GM21723 (cell line): Measurements from ENCODE around the gene WDR27.
A peak's percentile ranks its signal among the peaks of the same experiment; 100 is the strongest.
"Not testable (repeated sequence)": the region's sequence is repeated elsewhere in the genome, so short reads cannot be mapped to it uniquely, and the experiment has no call there.

ENCODE experiments used
- ATAC-seq: cut with Tn5 transposase; IDR thresholded peaks from one replicate; pipeline ENCODE4 v1.9.1; 2021; ENCODE audit warnings: mild to moderate bottlenecking, moderate library complexity; ENCODE audit not compliant: unreplicated experiment

WDR27 gene

DNA sequence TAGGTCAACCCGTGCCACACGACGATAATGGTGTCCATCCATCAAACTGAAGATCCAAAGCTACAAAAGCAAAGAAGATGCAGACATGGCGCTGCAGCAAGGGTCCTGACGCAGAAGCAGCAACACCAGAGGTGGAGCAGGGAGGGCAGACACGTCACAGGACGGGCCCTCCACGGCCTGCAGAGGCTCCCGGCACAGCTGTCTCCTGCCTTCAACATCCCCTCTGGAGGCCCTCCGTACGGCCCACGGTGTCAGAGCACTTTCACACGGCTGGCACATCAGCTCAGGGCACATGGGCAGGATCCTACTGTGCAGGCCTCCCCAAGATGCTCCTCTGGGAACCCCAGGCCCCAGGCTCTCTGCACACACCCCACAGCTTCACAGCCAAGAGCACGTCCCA, 37.6 kb downstream of the WDR27 start:
- no peak for ATAC-seq

DNA sequence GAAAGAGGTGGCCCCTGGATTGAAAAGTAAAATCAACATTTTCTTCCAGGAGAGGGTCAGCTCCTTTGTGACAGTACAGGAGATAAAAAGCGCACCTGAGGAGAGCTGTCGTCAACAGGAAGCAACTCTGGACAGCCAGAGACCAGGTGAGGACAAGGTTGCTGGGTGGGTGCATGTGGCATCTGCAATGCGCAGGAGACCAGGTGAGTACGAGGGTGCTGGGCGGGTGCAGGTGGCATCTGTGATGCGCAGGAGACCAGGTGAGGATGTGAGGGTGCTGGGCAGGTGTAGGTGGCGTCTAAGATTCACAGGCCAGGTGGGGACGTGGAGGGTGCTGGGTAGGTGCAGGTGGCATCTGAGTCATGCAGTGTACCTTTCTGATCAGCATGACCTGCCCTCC, 38.4 kb downstream of the WDR27 start:
- ATAC-seq: no peak

DNA sequence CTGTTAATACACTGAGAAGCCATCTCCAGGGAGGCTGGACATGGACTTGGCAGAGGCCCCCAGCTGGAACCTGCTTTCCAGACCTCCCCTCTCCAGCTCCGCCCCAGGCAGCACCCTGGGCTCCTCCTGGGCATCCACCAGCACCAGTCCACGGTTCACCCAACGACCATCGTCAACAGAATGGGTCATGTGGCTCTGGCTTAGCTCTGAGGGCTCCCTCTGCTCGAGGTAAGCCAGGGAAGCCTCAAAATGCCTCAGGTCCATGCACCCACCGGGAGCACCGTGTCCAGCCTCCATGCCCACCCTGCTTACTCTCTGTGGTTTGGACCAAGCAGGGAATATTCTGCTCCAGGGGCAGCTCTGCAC, 40.5 kb downstream of the WDR27 start:
- ATAC-seq: no peak

DNA sequence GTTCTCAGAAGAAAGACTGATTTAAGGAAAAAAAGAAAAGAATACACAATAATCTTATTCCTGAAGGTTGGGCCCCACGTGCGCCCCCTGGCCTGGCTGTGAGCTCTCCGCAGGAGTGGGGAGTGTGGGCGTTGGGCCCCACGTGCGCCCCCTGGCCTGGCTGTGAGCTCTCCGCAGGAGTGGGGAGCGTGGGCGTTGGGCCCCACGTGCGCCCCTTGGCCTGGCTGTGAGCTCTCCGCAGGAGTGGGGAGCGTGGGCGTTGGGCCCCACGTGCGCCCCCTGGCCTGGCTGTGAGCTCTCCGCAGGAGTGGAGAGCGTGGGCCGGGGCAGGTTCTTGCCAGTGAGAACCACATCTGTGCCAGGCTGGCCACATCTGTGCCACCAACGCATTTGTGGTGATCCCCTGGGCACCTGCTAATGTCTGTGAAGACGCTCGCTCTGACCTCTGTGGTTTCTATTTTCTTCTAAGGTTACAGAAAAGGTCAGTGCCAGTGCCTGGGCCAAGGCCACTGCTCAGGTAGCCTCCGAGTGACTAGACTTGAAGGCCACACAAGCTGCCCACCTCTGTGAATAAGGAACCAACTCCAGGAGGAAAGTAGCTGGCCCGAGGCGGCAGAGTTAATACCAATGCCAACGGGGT, 41.0 kb downstream of the WDR27 start:
- no peak for ATAC-seq

DNA sequence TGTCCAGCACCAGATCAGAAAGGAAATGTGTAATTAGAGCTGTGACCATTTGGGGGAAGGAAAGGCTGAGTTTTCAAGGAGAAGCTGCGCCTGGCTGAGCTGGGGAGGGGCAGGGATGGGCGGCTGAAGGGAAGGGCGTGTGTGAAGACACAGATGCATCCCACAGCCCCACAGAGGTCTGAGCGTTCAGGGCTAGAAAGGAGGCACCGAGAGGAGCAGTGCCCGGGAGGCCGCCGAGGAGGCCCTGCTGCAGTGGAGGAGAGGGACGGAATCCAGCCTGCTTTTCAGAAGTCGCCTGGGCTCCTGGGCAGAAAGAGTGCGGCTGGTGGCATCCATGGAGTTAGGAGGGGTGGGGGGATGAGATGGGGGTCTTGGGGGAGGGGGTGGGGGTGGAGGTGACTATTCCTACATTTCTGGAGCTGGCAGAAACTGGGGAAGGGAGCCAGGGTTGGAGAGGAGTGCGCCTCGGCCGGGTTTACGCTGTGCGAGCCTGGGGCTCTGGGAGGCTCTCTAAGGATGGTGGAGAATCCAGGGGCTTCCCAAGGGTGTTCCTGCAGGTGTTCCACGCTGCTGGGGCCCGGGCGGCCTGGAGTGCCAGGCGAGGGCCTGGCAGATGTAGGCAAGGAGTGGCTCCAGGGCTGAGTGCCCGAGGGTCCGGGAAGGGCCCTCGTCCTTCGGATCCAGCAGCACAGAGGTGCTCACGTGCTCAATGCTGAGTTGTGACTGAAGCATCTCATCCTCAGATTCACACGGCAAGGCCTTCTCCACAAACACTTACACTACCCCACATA, 41.8 kb downstream of the WDR27 start:
- no peak for ATAC-seq

DNA sequence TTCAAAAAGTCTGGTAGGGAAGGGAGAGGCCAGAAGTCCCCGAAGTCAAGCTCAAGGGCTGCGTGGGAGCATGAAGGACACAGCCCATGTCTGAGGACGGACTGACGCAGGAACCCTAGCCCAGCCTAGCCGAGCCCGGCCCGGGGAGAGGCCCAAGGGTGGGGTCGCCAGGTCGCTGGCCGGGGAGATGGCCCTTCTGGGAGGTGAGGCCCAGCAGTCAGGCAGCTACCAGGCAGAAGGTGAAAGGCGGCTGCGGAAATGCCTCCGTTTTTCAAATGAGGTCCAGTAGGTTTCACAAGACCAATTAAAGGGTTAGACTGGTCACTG, 44.6 kb downstream of the WDR27 start:
- no peak for ATAC-seq

DNA sequence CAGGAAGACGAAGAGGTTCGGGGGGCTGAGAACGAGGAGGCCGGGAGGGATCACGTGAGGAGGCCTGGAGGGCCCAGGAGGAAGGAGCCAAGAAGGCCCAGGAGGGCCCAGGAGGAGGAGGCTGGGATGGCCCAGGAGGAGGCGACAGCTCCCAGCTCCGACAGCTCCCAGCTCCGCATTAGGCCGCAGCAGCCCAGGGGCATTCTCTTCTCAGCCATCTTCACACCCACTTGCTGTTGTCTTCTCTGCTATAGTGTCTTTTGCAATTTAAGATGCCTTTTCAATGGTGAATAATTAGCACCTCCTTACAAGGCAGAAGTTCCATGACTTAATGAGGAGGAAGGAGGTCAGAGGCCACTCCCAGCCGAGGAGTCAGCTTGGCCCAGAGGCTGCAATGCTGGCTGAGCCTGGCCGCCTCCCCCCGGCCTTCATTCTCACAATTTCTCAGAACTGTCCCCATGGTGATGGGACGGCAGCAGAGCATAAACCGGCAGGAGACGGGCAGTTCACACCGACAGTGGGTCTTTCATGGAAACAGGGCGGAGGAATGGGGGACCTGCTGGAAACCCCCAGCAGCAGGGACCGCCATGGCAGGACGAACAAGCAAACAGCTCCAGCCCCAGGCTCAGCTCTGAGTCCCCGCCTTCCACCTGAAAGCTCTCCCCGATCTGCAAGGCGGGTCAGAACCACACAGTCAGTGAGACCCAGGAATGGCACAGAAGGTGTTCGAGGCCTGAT, 45.1 kb downstream of the WDR27 start:
- ATAC-seq: no peak

DNA sequence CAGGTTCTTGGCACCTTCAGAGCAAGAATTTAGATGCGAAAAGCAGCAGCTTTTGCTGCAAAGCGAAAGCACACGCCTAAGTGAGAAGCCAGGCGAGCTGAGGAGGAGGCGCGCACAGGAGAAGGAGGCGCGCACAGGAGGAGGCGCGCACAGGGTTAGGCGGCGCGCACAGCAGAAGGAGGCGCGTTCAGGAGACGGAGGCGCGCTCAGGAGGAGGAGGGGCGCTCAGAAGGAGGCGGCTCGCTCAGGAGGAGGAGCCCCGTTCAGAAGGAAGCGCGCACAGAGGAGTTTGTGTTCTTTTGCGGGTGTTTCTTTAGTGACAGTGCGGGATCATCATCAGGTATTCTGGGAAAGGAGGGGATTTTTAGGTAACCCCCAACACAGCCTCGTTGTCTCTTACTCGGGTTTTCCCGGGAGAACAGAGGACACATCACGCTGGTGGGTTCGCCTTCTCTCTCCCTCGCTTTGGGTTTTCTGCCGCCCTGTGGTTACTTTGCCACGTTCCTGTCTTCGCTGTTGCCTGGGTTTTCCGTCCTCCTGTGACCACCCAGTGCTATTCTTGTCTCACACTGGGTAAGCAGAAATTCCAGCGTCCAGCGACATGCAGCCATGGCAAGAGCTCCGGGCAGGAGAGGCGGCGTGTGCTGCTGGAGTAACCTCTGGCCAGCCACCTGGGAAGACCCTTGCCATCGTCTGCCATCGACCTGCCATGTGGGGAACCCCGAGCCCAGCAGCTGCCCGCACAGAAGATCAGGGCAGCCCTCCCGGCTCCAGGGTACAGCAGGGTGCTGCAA, 47.0 kb downstream of the WDR27 start:
- ATAC-seq: peak; percentile 92

DNA sequence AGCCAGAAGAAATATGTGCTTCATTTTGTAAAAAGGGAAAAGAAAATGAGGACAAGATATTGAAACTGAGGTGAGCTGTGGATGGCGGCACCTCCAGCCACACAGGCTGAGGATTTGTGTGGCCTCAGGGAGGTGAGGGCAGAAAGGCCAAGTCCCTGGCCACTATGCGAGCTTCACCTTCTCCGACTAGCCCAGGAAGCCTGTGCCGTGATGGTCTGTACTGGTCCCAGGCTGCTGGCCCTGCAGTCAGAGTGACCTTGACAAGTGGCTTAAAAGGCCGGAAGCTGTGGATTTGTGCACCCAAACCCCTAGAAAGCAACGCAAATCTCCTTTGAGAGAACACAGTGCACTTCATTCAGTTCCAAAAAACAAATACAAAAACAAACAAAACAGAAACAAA, 48.1 kb downstream of the WDR27 start:
- ATAC-seq: no peak

DNA sequence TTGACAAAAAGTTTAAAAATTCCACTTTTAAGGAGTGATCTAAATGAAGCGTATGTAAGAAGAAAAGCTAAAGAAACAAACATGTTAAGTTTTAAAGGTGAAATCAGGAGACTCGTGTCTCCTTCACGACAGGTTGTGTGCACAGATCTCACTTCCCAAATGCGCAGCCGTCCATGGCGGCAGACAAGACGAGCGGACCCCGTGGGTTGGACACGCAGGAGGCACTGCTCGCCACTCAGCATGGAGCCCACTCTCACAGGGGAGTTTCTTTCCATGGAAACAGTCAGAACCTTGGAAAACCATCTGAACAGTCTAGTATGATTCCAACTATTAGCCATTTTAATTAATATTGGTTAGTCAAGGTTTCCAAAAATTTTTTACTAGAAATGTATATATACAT, 48.9 kb downstream of the WDR27 start:
- ATAC-seq: no peak

DNA sequence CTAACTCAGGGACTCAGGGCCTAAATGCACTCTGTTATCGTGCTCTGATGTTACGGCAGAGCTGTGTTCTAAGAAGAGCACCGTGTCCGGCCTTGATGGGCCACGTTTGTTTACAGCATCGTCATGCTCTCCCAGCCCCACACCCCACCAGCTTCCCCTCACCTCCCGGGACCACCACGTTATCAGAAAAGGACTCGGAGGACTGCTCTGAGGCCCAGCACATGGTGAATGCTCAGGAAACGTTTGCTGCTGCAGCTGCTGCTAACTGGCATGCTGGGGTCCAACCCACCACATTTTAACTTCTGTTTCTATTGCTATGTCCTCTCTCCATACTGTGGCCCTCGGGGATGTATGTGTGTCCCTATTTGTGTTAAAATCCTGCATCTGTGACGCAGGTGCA, 50.3 kb downstream of the WDR27 start:
- no peak for ATAC-seq

DNA sequence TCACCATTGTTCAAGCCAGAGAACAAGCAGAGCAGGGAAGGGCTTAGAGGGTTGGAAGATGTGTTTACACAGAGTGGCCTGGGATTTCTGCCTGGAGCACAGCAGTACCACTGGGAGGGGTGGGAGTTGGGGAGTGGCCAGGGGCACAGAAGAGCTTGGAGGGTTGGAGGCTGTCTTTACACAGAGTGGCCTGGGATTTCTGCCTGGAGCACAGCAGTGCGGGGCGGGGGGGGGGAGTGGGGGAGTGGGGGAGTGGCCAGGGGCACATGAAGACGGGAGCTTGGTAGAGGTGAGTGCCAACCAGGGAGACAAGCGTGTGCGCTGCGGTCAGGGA, 50.9 kb downstream of the WDR27 start:
- ATAC-seq: no peak

DNA sequence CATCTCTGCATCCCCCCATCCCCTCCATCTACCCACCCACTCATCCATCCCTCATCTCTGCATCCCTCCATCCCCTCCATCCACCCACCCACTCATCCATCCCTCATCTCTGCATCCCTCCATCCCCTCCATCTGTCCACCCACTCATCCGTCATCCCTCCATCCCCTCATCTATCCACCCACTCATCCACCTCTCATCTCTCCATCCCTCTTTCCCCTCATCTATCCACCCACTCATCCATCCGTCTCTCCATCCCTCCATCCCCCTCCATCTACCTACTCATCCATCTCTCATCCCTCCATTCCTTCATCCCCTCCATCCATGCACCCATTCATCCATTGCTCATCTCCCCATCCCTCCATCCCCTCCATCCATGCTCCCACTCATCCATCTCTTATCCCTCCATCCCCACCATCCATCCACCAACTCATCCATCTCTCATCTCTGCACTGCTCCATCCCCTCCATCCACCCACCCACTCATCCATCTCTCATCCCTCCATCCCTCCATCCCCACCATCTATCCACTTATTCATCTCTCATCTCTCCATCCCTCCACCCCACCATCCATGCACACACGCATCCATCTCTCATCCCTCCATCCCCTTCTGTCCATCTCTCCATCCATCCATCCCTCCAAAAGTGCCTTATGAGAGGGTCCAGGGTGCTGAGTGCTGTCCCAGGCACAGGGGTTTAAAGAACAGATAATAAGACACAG, 51.4 kb downstream of the WDR27 start:
- ATAC-seq: no peak

DNA sequence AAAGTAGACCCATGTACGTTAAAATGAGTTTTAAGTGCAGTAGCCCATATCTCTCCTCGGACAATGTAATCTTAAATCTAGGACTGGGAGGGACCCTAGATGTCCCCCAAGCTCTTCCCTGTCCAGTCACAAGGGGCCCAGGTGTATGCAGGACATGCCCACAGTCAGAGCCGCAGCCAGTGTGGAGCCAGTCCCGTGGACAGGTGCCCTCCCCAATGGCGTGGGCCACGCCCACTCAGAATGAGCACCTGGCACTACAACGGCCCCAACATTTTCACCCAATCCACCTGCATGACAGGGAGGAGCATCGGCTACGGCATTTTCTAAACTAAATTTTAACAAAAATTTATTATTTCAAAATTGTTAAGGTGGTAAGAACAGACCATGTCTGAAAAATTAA, 53.2 kb downstream of the WDR27 start:
- ATAC-seq: no peak

DNA sequence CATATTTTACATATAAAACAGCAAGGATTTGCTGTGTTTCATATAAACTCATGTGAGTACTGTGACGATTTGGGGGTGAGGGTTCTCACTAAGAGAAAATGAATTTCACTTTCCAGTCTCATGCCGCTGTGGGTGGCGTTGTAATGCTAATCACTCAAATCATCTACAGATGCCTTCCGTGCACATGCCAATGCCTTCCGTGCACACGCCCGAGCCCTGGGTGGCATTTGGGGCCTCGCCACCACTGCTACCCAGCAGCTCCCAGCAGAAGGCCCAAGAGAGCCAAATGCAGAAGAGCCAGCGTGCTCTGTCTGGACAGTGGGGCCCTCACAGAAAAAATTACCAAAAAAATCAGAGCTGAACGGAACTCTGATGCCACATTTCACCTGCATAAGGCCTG, 53.7 kb downstream of the WDR27 start:
- no peak for ATAC-seq

DNA sequence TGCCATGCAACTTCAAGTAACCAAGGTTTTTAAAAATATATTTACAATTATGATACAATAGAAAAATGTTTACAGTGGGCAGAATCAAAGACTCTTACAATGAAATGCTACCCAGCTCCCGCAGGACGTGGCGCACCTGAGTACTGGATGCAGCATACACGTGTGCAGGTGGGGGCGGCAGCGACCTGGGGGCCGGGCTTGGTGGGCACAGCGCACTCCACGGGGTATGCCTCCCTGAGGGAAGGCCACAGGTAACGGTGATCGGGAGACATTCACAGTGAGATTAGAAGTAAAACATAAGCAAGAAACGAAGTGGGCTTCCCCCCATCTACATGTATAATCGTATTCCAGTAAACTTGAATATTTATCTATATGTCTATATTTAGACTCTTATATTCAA, 54.2 kb downstream of the WDR27 start:
- no peak for ATAC-seq

DNA sequence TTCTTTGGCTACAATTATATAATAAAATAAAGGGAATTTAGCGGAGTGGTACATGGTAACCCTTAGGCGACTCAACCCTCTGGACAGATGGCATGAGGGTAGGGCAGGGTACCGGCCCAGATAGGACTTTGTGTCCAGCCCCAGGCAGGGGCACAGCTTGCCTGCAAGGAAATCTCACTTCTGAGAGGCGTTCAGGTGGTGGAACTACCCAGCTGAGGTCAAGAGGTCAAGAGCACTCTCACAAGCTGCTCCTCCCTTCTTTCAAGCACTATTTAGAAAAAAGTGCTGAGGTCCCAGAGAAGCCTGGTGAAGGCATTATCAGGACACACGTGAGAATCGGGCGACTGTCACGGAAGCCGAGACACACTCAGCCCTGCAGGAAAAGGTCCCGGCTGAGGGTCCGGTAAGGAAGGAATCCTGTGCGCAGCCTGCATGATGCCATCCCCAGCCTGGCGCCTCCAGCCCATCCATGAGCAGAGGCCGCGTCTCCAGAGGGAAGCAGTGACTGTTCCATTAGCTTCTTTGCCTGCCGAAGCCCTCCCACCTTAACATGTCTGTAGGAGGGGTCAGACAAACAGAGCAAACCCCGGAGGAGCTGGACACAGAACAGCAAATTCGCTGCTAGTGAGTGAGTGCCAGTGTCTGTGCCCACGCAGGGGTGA, 54.8 kb downstream of the WDR27 start:
- ATAC-seq: no peak

DNA sequence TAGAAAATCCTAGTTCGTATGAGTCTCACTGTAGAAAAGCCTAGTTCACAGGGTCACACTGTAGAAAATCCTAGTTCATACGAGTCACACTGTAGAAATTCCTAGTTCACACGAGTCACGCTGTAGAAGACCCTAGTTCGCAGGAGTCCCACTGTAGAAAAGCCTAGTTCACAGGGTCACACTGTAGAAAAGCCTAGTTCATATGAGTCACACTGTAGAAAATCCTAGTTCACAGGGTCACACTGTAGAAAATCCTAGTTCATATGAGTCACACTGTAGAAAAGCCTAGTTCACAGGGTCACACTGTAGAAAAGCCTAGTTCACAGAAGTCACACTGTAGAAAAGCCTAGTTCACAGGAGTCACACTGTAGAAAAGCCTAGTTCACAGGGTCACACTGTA, 56.4 kb downstream of the WDR27 start:
- not testable (repeated sequence) for ATAC-seq

DNA sequence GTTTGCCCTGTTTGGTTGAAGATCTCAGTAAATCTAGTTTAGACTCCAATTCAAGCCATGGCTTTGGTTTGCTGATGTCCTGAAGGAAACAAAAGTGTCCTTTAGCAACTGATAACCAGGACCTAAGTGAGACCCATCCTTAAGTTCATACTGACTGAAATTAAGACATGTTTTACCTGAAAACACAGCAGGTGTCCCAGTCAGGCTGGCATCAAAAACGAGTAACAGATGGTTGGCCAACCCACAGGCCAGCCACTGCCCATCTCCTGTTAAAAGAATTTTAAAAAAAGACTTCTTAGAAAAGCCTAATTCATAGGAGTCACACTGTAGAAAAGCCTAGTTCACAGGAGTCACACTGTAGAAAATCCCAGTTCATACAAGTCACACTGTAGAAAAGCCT, 58.3 kb downstream of the WDR27 start:
- no peak for ATAC-seq

DNA sequence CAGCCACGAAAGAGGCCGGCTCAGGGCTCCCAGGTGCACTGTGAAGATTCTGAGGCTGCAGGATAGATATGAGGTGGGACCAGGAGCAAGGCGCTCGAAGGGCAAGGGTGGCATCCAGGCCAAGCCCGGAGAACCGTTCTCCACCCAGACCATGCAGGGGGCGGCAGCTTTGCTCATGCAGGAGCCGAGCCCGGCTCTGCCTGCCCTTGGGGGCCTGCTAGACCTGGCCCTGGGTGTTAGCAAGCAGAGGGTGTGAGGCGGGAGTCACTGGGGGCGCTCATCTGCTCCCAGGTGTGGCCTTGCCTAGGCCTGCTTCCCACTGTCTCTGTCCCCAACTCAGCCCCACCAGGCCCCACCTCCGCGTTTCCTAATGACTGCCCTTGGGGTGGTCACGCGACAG, 59.4 kb downstream of the WDR27 start:
- no peak for ATAC-seq
